CD14-positive monocyte (primary cell): Measurements from ENCODE around the gene PTPN13. TPM values are rescaled to one million over a fixed set of nuclear protein-coding genes. Genes with fewer than 3 reads are reported as not detected.

Source experiments
- DNase-seq, 3 donors: peaks; one replicate each; pipeline ENCODE4 v3.0.0-alpha.2; 2011 to 2022
- H2AFZ ChIP-seq: 2 replicates; pipeline ENCODE4 v1.6.0; 2012; ENCODE audit warnings: mild to moderate bottlenecking, low read depth, low read length, inconsistent platforms; ENCODE audit not compliant: insufficient read depth, poor library complexity, severe bottlenecking
- H3K27ac ChIP-seq, 2 donors: 1 replicate in 1 of 2; 2 replicates in 1 of 2; pipeline ENCODE4 v1.5.1; 2012 to 2013; ENCODE audit warnings: low read length in 2 of 2, control low read depth in 1 of 2, inconsistent platforms in 1 of 2, low read depth in 1 of 2, mild to moderate bottlenecking in 1 of 2
- H3K27me3 ChIP-seq, 2 donors: one replicate each; pipeline versions ENCODE4 v1.6.0 to v1.6.1; 2011 to 2013; ENCODE audit warnings: low read length in 2 of 2; ENCODE audit not compliant: control insufficient read depth in 2 of 2, insufficient read depth in 2 of 2
- H3K36me3 ChIP-seq, 2 donors: replicated peaks in 1 of 2; 1 replicate in 1 of 2; 2 replicates in 1 of 2; pipeline versions ENCODE4 v1.5.1 to v1.6.1; 2012 to 2013; ENCODE audit warnings: low read length in 2 of 2, control low read depth in 1 of 2, inconsistent platforms in 1 of 2, mild to moderate bottlenecking in 1 of 2; ENCODE audit not compliant: insufficient read depth in 2 of 2, control insufficient read depth in 1 of 2
- H3K4me1 ChIP-seq, 2 donors: 1 replicate in 1 of 2; 2 replicates in 1 of 2; pipeline versions ENCODE4 v1.5.1 to v1.6.1; 2012 to 2013; ENCODE audit warnings: low read length in 2 of 2, control low read depth in 1 of 2, inconsistent platforms in 1 of 2, mild to moderate bottlenecking in 1 of 2, moderate library complexity in 1 of 2; ENCODE audit not compliant: insufficient read depth in 2 of 2, control insufficient read depth in 1 of 2
- H3K4me2 ChIP-seq: replicated peaks from 2 replicates; pipeline ENCODE3; 2012; ENCODE audit warnings: low read length, moderate library complexity, mild to moderate bottlenecking; ENCODE audit not compliant: poor library complexity, severe bottlenecking; ENCODE audit errors: extremely low read depth
- H3K4me3 ChIP-seq, 3 experiments: fragments of 200-600 bp in 1 of 3; sonication (generic) in 1 of 3; replicated peaks in 1 of 3; 1 replicate in 2 of 3; 2 replicates in 1 of 3; pipeline ENCODE4 v1.5.1; 2011 to 2013; ENCODE audit warnings: low read length in 3 of 3, mild to moderate bottlenecking in 3 of 3, control low read depth in 2 of 3, low read depth in 2 of 3, inconsistent platforms in 1 of 3, moderate library complexity in 1 of 3
- H3K79me2 ChIP-seq: 2 replicates; pipeline ENCODE4 v1.6.0; 2012; ENCODE audit warnings: mild to moderate bottlenecking, control low read depth, inconsistent platforms, low read length, moderate library complexity; ENCODE audit not compliant: insufficient read depth
- H3K9ac ChIP-seq: 2 replicates; pipeline ENCODE4 v1.6.0; 2017; ENCODE audit warnings: low read length, mild to moderate bottlenecking; ENCODE audit not compliant: insufficient read depth, poor library complexity, severe bottlenecking
- H3K9me3 ChIP-seq, 2 donors: replicated peaks in 1 of 2; 1 replicate in 1 of 2; 2 replicates in 1 of 2; pipeline versions ENCODE4 v1.5.1 to v1.6.1; 2012 to 2013; ENCODE audit warnings: low read length in 2 of 2, control low read depth in 1 of 2; ENCODE audit not compliant: control insufficient read depth in 1 of 2, insufficient read depth in 1 of 2
- H4K20me1 ChIP-seq: 2 replicates; pipeline ENCODE4 v1.6.0; 2012; ENCODE audit warnings: mild to moderate bottlenecking, low read length, control low read depth, moderate library complexity; ENCODE audit not compliant: insufficient read depth
- H3K27ac Mint-ChIP-seq, 7 donors: one replicate each; pipeline ENCODE4 v1.8.0; 2020; ENCODE audit warnings: mild to moderate bottlenecking in 7 of 7, mixed read lengths in 7 of 7, moderate library complexity in 6 of 7, inconsistent platforms in 2 of 7
- H3K27me3 Mint-ChIP-seq, 3 donors: one replicate each; pipeline ENCODE4 v1.8.0; 2021 to 2022; ENCODE audit warnings: low read depth in 3 of 3, mild to moderate bottlenecking in 3 of 3, mixed read lengths in 3 of 3, moderate library complexity in 3 of 3, inconsistent platforms in 1 of 3
- H3K36me3 Mint-ChIP-seq, 2 donors: one replicate each; pipeline ENCODE4 v1.8.0; 2020; ENCODE audit warnings: mixed read lengths in 2 of 2, inconsistent platforms in 1 of 2, mild to moderate bottlenecking in 1 of 2
- H3K4me1 Mint-ChIP-seq: one replicate; pipeline ENCODE4 v1.8.0; 2020; ENCODE audit warnings: mild to moderate bottlenecking, mixed read lengths
- H3K4me3 Mint-ChIP-seq, 2 donors: one replicate each; pipeline ENCODE4 v1.8.0; 2020; ENCODE audit warnings: mild to moderate bottlenecking in 2 of 2, mixed read lengths in 2 of 2, moderate library complexity in 1 of 2
- H3K9me3 Mint-ChIP-seq, 7 donors: one replicate each; pipeline ENCODE4 v1.8.0; 2020 to 2022; ENCODE audit warnings: mixed read lengths in 7 of 7, mild to moderate bottlenecking in 6 of 7, moderate library complexity in 6 of 7, inconsistent platforms in 2 of 7
- CTCF ChIP-seq: fragments of 200-600 bp; IDR thresholded peaks from one replicate; pipeline ENCODE4 v1.8.0; 2022; ENCODE audit warnings: antibody characterized with exemption, mild to moderate bottlenecking
- WGBS: methylation state at CpG from one replicate; pipeline ENCODE4 v1.1.5; 2013; ENCODE audit warnings: missing lambda C conversion rate; ENCODE audit not compliant: insufficient coverage; 5-methylcytosine and 5-hydroxymethylcytosine counted together
- intact Hi-C, 2 donors: fragments of 100-400 bp; cut with micrococcal nuclease; formaldehyde crosslinking; loops; one replicate each; pipeline versions ENCODE4 v1.15.0 to v1.15.1; 2023
- polyA plus RNA-seq, 3 donors: library from polyadenylated mRNA; depleted of rRNA in 1 of 3; unstranded in 2 of 3; stranded (reverse) in 1 of 3; fragments of 300-500 nt in 2 of 3; fragments of >200 nt in 1 of 3; fragmentation: Illumina TruSeq in 2 of 3; gene quantifications; 1 replicate in 2 of 3; 2 replicates in 1 of 3; pipeline ENCODE4 v1.2.3, GENCODE V29; 2012 to 2021

PTPN13 gene
- polyA plus RNA-seq, 3 donors: 0.04 to 1.0 (median 0.35) TPM

- no CpG with 5 or more reads among the region's 3 CpGs for WGBS
- Mint-ChIP-seq H3K4me1 (no peaks in the 10 kb centered on the region), H3K36me3 (no peaks in the 10 kb centered on the region), H3K27me3 (peaks cover 0 to 1% (median 1%) of the 10 kb centered on the region in 3 donors), H3K4me3 (no peak overlapping the region), H3K9me3 (peaks cover 0 to 3% (median 0%) of the 10 kb centered on the region in 7 donors), H3K27ac (no peak overlapping the region)
- Histone ChIP-seq H4K20me1 (no peaks in the 10 kb centered on the region), H3K9me3 (no peaks in the 10 kb centered on the region), H3K4me2 (no peak overlapping the region), H3K9ac (no peak overlapping the region), H2AFZ (no peak overlapping the region), H3K36me3 (no peaks in the 10 kb centered on the region), H3K27ac (no peak overlapping the region), H3K4me1 (no peaks in the 10 kb centered on the region), H3K27me3 (no peaks in the 10 kb centered on the region), H3K4me3 (no peak overlapping the region), H3K79me2 (no peaks in the 10 kb centered on the region)
- DNase-seq: no peak
- intact Hi-C loops: no loop called here
- TF ChIP-seq CTCF: no peak
Measured at GRCh38 chr4:86835677-86836076, 241.6 kb downstream of the PTPN13 start.

- no peaks in the 10 kb centered on the region for H4K20me1 ChIP-seq
Measured at GRCh38 chr4:86837691-86838503, 243.8 kb downstream of the PTPN13 start.

More at GRCh38 chr4:86837691-86838503, 243.8 kb downstream of the PTPN13 start:
- Mint-ChIP-seq H3K4me3 (no peak overlapping the region), H3K4me1 (no peaks in the 10 kb centered on the region), H3K9me3 (peaks cover 0 to 6% (median 0%) of the 10 kb centered on the region in 7 donors), H3K27ac (no peak overlapping the region), H3K36me3 (no peaks in the 10 kb centered on the region), H3K27me3 (peaks cover 0 to 1% (median 1%) of the 10 kb centered on the region in 3 donors)
- no peaks in the 10 kb centered on the region for H3K36me3 ChIP-seq
- WGBS: 90% methylated on average over 2 of the region's 5 CpGs
- H3K27ac ChIP-seq: no peak overlapping the region
- DNase-seq: no peak
- H3K4me2 ChIP-seq: no peak overlapping the region
- H2AFZ ChIP-seq: no peak overlapping the region
- H3K4me3 ChIP-seq: no peak overlapping the region
- TF ChIP-seq CTCF: no peak
- intact Hi-C loops: no loop called here
- H3K79me2 ChIP-seq: no peaks in the 10 kb centered on the region
- no peaks in the 10 kb centered on the region for H3K4me1 ChIP-seq
- H3K9ac ChIP-seq: no peak overlapping the region
- no peaks in the 10 kb centered on the region for H3K9me3 ChIP-seq
- no peaks in the 10 kb centered on the region for H3K27me3 ChIP-seq
